Stimulated activated CD8-positive, alpha-beta memory T cell treated with anti-CD3 and anti-CD28 coated beads, Interleukin-7, amount 100 ng/mL, for 24 hours (primary cell): ENCODE data around the gene CAP1.

Source experiments
- DNase-seq: peaks from one replicate; pipeline ENCODE4 v3.0.0-alpha.2; 2020; ENCODE audit warnings: low read depth

Gene CAP1

GRCh38 chr1:40096646-40096976 lies 56.1 kb downstream of the CAP1 start:
- DNase-seq = no peak

GRCh38 chr1:40096977-40097782 lies 56.7 kb downstream of the CAP1 start, which contains the start of gene PPT1:
PPT1 (minus strand) TSS chr1:40097252; CDS start chr1:40097238, 14 bp downstream.
- peak; percentile 56 for DNase-seq

GRCh38 chr1:40102038-40102437 lies 61.5 kb downstream of the CAP1 start:
- DNase-seq = no peak

- no peak for DNase-seq
These were observed 62.4 kb downstream of the CAP1 start for GRCh38 chr1:40102896-40103295.

- DNase-seq = no peak
These were observed 64.5 kb downstream of the CAP1 start for GRCh38 chr1:40105028-40105427.

- DNase-seq = no peak
These were observed 66.9 kb downstream of the CAP1 start for GRCh38 chr1:40107290-40107959.

GRCh38 chr1:40110389-40110788 lies 69.9 kb downstream of the CAP1 start:
- DNase-seq = no peak

DNA sequence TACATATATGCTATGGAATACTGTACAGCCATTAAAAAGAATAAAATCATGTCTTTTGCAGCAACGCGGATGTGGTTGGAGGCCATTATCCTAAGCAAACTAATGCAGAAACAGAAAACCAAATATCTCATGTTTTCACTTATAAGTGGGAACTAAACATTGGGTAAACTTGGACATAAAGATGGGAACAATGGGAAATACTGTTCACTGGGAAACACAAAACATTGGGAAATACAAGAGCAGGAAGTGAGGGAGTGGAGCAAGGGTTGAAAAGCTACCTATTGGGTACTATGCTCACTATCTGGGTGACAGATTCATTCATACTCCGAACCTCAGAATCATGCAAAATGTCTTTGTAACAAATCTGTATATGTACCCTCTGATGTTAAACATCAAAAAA lies 73.9 kb downstream of the CAP1 start:
- DNase-seq = no peak

- no peak for DNase-seq
These were observed 79.6 kb downstream of the CAP1 start for GRCh38 chr1:40120128-40120527.
